GM18508 (cell line): ENCODE results near the gene RNF150.
"Not testable (repeated sequence)": the region's sequence is repeated elsewhere in the genome, so short reads cannot be mapped to it uniquely, and the experiment has no call there.

ENCODE experiments used
- ATAC-seq: cut with Tn5 transposase; IDR thresholded peaks from one replicate; pipeline ENCODE4 v1.9.1; 2021; ENCODE audit warnings: moderate number of reproducible peaks; ENCODE audit not compliant: insufficient read depth, unreplicated experiment

The RNF150 gene

GRCh38 chr4:141079393-141079930 is 53.8 kb downstream of the RNF150 start:
- no peak for ATAC-seq

GRCh38 chr4:141078871-141079270 is 54.4 kb downstream of the RNF150 start:
- ATAC-seq = no peak

GRCh38 chr4:141077611-141078225 is 55.6 kb downstream of the RNF150 start:
- ATAC-seq = no peak

- ATAC-seq = no peak
These were observed 57.7 kb downstream of the RNF150 start for GRCh38 chr4:141075553-141075952.

GRCh38 chr4:141074098-141074878 is 59.0 kb downstream of the RNF150 start:
- no peak for ATAC-seq

- ATAC-seq = no peak
These were observed 66.6 kb downstream of the RNF150 start for GRCh38 chr4:141066690-141067089.

GRCh38 chr4:141065872-141066271 is 67.4 kb downstream of the RNF150 start:
- no peak for ATAC-seq

GRCh38 chr4:141062651-141063050 is 70.6 kb downstream of the RNF150 start:
- no peak for ATAC-seq

GRCh38 chr4:141058591-141059512 is 74.4 kb downstream of the RNF150 start:
- no peak for ATAC-seq

GRCh38 chr4:141057582-141057981 is 75.7 kb downstream of the RNF150 start:
- ATAC-seq = no peak

GRCh38 chr4:141056473-141056872 is 76.8 kb downstream of the RNF150 start:
- no peak for ATAC-seq

- no peak for ATAC-seq
These were observed 78.8 kb downstream of the RNF150 start for GRCh38 chr4:141054446-141054845.

- not testable (repeated sequence) for ATAC-seq
These were observed 82.3 kb downstream of the RNF150 start for GRCh38 chr4:141050999-141051398.

GRCh38 chr4:141047228-141047884 is 85.9 kb downstream of the RNF150 start:
- ATAC-seq = no peak

GRCh38 chr4:141046255-141046654 is 87.0 kb downstream of the RNF150 start:
- no peak for ATAC-seq

- no peak for ATAC-seq
These were observed 87.4 kb downstream of the RNF150 start for GRCh38 chr4:141045848-141046247.

- ATAC-seq = no peak
These were observed 92.2 kb downstream of the RNF150 start for GRCh38 chr4:141041021-141041476.

- ATAC-seq = no peak
These were observed 94.1 kb downstream of the RNF150 start for GRCh38 chr4:141039156-141039555.

- ATAC-seq = no peak
These were observed 94.8 kb downstream of the RNF150 start for GRCh38 chr4:141038428-141038827.

GRCh38 chr4:141037446-141037845 is 95.8 kb downstream of the RNF150 start:
- ATAC-seq = no peak
